ENCODE results near the gene CDKAL1.

CDKAL1 gene

DNA sequence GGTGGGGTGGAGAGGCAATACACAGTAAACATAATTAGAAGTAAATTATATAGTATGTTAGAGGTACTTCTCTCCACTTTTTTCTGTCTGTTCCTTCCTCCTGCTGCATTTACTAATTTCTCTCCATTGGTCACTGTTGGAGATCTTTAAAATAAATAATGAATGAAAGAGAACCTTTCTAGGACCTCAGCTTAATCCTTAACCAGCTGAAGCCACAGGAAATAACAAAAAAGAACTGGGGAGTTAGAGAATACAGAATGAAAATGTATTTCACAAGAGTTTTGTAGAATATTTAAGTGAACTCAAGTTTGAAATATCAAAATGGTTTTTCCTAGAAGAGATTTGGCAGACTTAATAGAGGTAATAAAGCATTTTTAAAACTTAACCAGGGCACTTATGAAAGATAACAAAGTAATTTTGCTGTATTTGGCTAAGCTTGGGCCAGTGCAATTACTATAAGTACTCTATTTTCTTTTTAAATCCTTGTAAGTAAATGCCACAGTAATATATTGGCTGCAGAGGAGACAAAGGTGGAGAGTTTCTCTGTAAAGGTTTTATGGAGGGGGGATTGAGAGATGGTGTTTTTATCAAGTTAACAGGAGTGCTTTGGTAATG, 405.0 kb downstream of the CDKAL1 start:
- DNase-seq = no peak

- DNase-seq = no peak
Measured at GRCh38 chr6:20943040-20943627, 408.9 kb downstream of the CDKAL1 start.

DNA sequence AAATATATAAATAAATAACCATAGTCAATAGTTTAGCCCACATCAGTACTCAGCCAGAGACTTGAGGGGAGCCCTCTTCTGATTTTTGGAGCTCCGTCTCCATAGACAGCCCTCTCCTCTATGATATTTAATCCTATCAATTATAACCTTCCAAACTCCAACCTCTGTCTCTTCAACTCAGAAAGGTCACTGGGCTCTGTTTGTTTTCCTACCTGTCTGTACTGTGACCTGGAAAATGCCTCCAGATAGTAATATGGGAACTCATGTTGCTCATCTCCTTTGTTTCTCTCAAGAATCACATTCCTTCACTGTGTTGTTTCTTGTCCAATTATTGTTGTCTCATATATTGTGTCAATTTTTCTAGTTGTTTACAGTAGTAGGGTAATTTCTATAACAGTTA, 409.7 kb downstream of the CDKAL1 start:
- DNase-seq = no peak

GRCh38 chr6:20946022-20946421, 411.8 kb downstream of the CDKAL1 start:
- no peak for DNase-seq

DNA sequence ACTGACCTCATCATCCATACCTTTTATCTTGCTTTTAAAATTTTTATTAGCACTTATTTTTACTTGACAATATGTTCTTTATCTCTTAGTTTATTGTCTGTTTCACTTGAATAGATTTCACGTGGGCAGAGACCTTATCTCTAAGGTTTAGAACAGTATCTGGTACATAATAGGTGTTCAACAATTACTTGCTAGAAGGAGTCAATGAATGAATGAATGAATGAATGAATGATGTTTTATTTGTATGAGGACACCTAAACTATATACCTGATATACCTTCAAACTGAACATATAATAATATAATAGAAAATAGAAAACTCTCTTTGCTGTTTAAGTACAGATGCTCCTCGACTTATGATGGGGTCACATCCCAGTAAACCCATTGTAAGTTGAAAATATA, 412.6 kb downstream of the CDKAL1 start:
- DNase-seq = no peak

GRCh38 chr6:20947977-20948376, 413.7 kb downstream of the CDKAL1 start:
- no peak for DNase-seq

- DNase-seq = no peak
Measured at GRCh38 chr6:20948556-20948955, 414.3 kb downstream of the CDKAL1 start.

DNA sequence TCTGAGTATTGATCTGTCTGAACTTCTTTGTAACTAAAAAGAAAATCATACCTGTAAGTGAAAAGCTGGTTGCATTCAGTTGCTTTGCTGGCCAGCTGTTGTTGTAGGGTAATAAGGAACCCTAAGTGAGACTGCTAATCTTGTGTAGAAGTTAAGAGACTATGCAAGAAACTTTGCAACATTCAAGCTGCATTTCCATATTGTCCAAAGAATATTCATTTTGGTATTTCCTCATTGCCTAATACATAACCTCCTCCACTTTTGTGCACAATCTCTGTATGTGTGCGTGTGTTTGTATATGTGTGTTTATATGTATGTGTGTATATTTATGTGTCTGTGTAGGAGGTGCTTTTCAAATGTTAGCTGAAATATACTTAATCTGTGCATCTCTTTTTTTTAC, 414.9 kb downstream of the CDKAL1 start:
- DNase-seq = no peak

DNA sequence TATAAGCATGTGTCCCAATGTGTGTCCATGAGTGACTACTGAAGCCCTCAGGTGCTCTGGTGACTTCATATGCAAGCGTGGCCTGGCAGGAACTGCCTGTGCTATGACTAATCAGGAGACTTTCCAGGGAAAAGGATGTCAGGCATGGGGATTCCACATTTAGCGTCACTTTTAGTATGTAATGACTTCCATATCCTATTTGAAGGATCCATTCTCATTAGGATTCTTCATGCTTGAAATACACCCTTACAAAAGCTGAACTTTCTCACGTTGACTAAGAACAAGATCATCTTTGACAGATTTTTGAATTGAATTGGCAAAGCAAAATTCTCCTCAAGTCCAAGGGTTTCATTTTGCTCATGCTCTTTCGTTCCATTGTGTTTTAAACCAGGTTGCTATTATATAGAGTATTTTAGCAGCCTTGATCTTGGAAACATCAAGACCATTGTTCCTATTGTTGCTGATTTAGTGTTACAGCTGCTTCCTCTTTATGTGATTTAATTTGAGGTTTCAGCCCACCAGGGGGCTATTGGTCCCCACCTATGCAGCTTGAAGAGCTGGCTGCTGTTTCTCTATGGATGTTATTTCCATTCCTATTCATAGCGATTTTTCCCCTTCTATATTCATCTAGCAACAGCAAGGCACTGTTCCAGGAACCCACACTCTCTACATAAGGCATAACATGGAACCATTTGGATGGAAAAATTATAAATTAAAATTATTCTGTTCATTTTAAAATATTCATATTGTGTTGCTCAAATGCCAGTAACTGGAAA, 418.6 kb downstream of the CDKAL1 start:
- DNase-seq = no peak

DNA sequence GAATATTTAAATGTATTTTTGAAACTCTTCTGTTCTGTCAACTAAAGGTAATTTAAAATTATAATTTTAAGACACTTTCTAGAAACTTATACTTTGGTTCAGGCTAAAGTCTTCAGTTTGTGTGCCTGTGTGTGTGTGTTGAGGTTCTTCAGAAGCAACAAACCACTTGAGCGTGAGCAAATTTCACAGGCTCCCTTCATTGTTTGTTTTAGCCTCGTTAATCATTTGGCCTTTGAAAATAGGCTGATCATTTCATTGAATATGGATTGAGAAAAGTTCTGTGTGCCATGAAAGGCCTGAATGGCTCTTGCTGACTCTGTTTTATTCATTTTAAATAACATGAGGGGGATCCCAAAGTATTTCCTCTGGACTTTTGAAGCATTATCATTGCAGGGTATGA, 420.1 kb downstream of the CDKAL1 start:
- no peak for DNase-seq

- DNase-seq = no peak
Measured at GRCh38 chr6:20955131-20955530, 420.9 kb downstream of the CDKAL1 start.

DNA sequence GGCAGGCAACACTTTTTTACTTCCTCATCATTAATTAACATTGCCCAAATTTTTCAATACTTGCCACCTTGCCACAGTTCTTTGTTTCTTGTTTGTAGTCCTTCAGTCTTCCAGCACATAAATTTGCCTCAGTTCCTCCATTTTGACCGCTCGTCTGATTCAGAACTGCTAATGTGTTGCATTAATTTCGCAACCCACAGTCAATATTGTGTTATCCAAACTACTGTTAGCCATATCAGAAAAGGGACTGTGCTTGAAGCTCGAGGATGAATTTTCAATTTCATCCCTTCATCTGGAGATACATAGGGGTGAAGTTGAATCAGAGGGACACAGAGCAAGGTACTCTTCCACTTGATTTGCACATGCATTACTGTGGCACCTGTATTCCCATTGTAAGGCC, 421.5 kb downstream of the CDKAL1 start:
- DNase-seq = no peak

- DNase-seq = no peak
Measured at GRCh38 chr6:20960067-20960466, 425.8 kb downstream of the CDKAL1 start.

- DNase-seq = no peak
Measured at GRCh38 chr6:20965276-20965675, 431.0 kb downstream of the CDKAL1 start.

DNA sequence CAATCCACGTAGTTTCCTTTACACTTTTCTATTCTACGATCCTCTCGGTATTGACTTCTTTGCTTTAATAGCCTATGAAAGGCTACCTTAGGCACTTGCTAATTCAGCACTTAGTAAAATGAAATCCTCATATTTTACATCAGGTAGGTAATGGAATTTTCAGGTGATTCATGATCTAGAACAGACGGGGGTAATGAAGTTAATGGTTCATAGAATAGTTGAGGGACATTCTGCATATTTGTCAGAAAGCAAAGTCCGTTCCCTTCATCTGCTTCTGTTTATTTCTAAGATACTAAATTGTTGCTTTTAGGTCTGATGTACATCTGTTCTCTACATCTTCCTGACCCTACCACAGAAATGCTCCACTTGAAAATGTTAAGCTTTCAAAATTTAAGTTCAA, 431.7 kb downstream of the CDKAL1 start:
- no peak for DNase-seq

DNA sequence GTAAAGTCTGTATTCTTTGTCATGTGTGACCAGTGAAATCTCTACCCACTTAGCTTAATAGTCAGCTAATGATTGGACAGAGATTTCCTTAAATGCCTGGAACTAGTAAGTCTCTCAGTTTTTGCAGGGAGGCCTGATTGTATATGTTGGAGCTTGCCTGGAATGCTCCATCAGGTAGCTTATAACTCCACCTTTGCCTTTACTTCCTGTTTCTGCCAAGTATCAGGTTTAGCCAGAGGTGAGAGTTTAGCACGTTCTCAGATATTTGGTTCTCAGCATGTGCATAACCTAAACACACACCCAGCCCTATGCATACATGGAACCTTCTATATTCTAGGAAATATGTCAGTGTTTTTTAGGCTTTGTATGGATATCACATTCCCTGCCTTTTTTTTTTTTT, 435.3 kb downstream of the CDKAL1 start:
- no peak for DNase-seq

DNA sequence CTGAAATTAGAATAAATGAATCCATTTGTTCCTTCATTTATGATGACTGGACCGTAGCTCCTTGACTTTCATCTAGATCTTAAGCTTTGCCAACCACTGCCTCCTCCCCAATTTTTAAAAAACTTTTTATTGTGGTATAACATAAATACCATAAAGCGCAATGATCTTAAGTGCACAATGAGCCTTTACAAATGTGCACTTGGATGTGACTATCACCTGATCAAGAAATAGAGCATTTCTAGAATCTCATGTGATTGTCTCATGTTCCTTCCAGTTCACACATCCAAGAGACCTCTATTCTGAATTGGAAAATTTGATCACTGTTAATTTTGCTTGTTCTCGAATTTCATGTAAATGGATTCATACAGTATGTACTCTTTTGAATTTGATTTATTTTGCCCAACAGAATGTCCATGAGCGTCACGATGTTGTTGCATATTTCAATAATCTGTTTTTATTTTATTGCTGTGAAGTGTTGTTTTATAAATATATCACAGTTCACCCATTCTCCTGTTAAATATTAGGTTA, 442.2 kb downstream of the CDKAL1 start:
- no peak for DNase-seq

DNA sequence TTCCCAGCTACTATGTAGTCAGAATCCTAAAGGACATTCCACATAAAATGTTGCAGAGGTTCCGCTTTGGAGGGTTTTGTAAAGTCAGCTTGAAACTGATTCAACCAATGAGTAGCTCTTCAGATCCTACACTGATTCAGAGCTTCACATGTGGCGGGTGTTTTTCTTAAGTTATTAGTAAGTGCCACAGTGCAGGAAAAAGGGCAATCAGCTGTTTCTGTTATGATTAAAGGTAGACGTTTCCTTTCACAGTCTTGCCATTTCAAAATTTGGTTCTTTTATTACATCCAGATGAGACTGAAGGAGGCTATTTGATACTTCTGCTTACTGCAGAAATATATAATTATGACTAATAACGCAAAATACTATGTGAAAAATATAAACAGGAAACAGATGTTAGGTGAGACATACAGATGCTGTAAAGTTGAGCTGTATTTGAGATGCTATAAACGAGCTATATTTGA, 443.9 kb downstream of the CDKAL1 start:
- DNase-seq = no peak

DNA sequence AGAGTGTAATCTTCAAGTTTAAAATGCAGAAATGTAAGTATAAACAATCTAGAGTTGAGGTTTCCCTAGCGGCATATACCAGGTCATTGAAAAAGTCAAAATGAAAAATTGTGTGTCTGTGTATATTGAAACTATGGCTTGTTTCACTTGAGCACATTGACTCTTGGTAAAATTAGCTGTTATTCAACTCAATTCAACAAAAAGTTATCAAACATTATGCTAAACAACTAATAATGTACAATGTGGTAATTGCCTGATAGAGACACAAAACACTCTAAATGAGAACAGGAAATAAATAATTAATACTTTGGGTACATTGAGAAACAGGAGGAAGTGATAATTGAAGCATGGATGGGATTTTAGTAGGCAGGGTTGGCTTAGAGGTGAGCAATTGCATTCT, 444.8 kb downstream of the CDKAL1 start:
- no peak for DNase-seq

GRCh38 chr6:20983961-20984360, 449.7 kb downstream of the CDKAL1 start:
- no peak for DNase-seq

- DNase-seq = no peak
Measured at GRCh38 chr6:20985821-20986220, 451.6 kb downstream of the CDKAL1 start.

DNA sequence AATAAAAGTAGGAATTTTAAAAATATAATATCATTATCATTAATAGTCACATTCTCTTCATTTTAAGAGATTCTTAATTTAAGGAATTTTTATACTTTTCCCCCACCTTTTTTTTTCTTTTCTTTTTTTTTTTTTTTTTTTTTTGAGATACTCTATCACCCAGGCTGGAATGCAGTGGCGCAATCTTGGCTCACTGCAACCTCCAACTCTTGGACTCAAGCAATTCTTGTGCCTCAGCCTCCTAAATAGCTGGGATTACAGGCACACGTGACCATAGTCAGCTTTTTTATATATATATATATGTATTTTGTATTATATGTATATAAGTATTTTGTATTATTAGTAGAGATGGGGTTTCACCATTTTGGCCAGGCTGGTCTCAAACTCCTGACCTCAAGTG, 457.7 kb downstream of the CDKAL1 start:
- no peak for DNase-seq

DNA sequence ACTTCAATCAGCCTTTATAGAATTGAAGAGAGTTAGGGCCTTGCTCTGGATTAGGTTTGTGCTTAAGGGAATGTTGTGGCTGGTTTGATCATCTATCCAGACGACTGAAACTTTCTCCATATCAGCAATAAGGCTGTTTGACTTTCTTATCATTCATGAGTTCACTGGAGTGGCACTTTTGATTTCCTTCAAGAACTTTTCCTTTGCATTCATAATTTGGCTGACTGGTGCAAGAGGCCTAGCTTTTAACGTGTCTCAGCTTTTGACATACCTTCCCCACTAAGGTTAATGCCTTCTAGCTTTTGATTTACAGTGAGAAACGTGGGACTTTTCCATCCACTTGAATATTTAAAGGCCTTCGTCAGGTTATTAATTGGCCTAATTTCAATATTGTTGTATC, 461.8 kb downstream of the CDKAL1 start:
- no peak for DNase-seq

GRCh38 chr6:20997143-20997769, 463.0 kb downstream of the CDKAL1 start:
- no peak for DNase-seq
